Neural crest cell (in vitro differentiated cells): ENCODE results near the gene CDK14. TPM values are rescaled to one million over a fixed set of nuclear protein-coding genes. Genes with fewer than 3 reads are reported as not detected.

Experiments
- DNase-seq: peaks from one replicate; pipeline ENCODE4 v3.0.0; 2021; ENCODE audit warnings: low read depth, mixed read lengths, low spot score
- H3K27ac Mint-ChIP-seq: one replicate; pipeline ENCODE4 v1.8.0; 2021; ENCODE audit warnings: mild to moderate bottlenecking, mixed read lengths; ENCODE audit not compliant: unreplicated experiment
- H3K27me3 Mint-ChIP-seq: 2 replicates; pipeline ENCODE4 v1.8.0; 2021; ENCODE audit warnings: low read depth, mild to moderate bottlenecking, mixed read lengths
- H3K36me3 Mint-ChIP-seq: 2 replicates; pipeline ENCODE4 v1.8.0; 2021; ENCODE audit warnings: low read depth, mild to moderate bottlenecking, mixed read lengths
- H3K4me1 Mint-ChIP-seq: 2 replicates; pipeline ENCODE4 v1.8.0; 2021; ENCODE audit warnings: mixed read lengths
- H3K4me3 Mint-ChIP-seq: one replicate; pipeline ENCODE4 v1.8.0; 2021; ENCODE audit warnings: mild to moderate bottlenecking, mixed read lengths
- H3K9me3 Mint-ChIP-seq: 2 replicates; pipeline ENCODE4 v1.8.0; 2021; ENCODE audit warnings: mixed read lengths
- CTCF ChIP-seq: fragments of 200-600 bp; sonication (generic); conservative IDR thresholded peaks from 2 replicates; pipeline ENCODE4 v1.5.0; 2021; ENCODE audit warnings: antibody characterized with exemption, mild to moderate bottlenecking
- total RNA-seq: library from RNA; stranded (reverse); gene quantifications from 2 replicates; pipeline ENCODE4 v1.2.1, GENCODE V29; 2021

CDK14 gene
- total RNA-seq, 1 donor from 2014 or later: 49.6 TPM

GRCh38 chr7:90693939-90694338, 97.8 kb downstream of the CDK14 start:
- Mint-ChIP-seq H3K4me1 (peaks cover 1% of the 10 kb centered on the region), H3K9me3 (no peaks in the 10 kb centered on the region), H3K27me3 (no peaks in the 10 kb centered on the region), H3K4me3 (no peak overlapping the region), H3K36me3 (peaks cover 7% of the 10 kb centered on the region), H3K27ac (no peak overlapping the region)
- DNase-seq: no peak
- TF ChIP-seq CTCF: no peak

GRCh38 chr7:90698616-90699015, 102.5 kb downstream of the CDK14 start:
- H3K27ac Mint-ChIP-seq: no peak overlapping the region
- no peaks in the 10 kb centered on the region for H3K27me3 Mint-ChIP-seq
- DNase-seq: no peak
- TF ChIP-seq CTCF: no peak
- peaks cover 4% of the 10 kb centered on the region for H3K36me3 Mint-ChIP-seq
- no peaks in the 10 kb centered on the region for H3K9me3 Mint-ChIP-seq
- no peak overlapping the region for H3K4me3 Mint-ChIP-seq
- no peaks in the 10 kb centered on the region for H3K4me1 Mint-ChIP-seq

GRCh38 chr7:90701021-90701420, 104.9 kb downstream of the CDK14 start:
- H3K9me3 Mint-ChIP-seq: no peaks in the 10 kb centered on the region

GRCh38 chr7:90701771-90702170, 105.7 kb downstream of the CDK14 start:
- Mint-ChIP-seq H3K36me3 (peaks cover 2% of the 10 kb centered on the region), H3K27ac (no peak overlapping the region), H3K4me3 (no peak overlapping the region), H3K4me1 (peaks cover 5% of the 10 kb centered on the region), H3K27me3 (no peaks in the 10 kb centered on the region), H3K9me3 (no peaks in the 10 kb centered on the region)
- TF ChIP-seq CTCF: no peak
- no peak for DNase-seq

More at GRCh38 chr7:90701021-90701420, 104.9 kb downstream of the CDK14 start:
- no peak for DNase-seq
- Mint-ChIP-seq H3K4me3 (no peak overlapping the region), H3K4me1 (peaks cover under 1% of the 10 kb centered on the region), H3K36me3 (peaks cover 4% of the 10 kb centered on the region), H3K27ac (no peak overlapping the region), H3K27me3 (no peaks in the 10 kb centered on the region)
- no peak for TF ChIP-seq CTCF

GRCh38 chr7:90705391-90706071, 109.4 kb downstream of the CDK14 start:
- Mint-ChIP-seq H3K4me1 (peaks cover 27% of the 10 kb centered on the region), H3K27ac (no peak overlapping the region), H3K36me3 (no peaks in the 10 kb centered on the region), H3K27me3 (no peaks in the 10 kb centered on the region), H3K4me3 (no peak overlapping the region), H3K9me3 (no peaks in the 10 kb centered on the region)
- DNase-seq: no peak
- TF ChIP-seq CTCF: no peak
